Measurements from ENCODE around the gene KLHL28. TPM values are rescaled to one million over a fixed set of nuclear protein-coding genes. Genes with fewer than 3 reads are reported as not detected.
A peak's percentile ranks its signal among the peaks of the same experiment; 100 is the strongest.

The KLHL28 gene
- total RNA-seq, 6 experiments from 2014 or later = 3.4 to 7.8 (median 6.1) TPM

DNA sequence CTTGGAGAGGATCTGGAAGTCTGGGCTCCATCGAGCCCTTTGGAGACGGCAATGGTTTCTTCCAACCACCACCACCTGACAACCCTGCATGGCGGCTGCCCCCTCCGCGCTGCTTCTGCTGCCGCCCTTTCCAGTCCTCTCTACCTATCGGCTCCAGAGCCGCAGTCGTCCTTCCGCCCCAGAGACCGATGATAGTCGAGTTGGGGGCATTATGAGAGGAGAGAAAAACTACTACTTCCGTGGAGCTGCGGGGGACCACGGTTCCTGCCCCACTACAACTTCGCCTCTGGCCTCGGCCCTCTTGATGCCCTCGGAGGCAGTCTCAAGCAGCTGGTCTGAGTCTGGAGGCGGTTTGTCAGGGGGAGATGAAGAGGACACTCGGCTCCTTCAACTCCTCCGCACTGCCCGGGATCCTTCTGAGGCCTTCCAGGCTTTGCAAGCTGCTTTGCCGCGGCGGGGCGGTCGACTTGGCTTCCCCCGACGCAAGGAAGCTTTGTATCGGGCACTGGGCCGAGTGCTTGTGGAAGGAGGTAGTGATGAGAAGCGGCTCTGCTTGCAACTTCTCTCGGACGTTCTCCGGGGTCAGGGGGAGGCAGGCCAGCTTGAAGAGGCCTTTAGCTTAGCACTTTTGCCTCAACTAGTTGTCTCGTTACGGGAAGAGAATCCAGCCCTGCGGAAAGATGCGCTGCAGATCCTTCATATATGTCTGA lies 742 bp upstream of the KLHL28 start:
- peaks cover 0 to 44% (median 20%) of the 10 kb centered on the region in 4 donors for H3K4me1 ChIP-seq
- peak overlapping the region; percentile 65 to 77 (median 75) for H3K4me3 ChIP-seq
- WGBS (ENCODE audit: insufficient coverage, low coverage, low lambda C conversion rate, missing lambda C conversion rate) = 0% methylated on average over 20 of the region's 39 CpGs
- no peaks in the 10 kb centered on the region for H3K9me3 ChIP-seq
- intact Hi-C loops (cut with DNase I) = no loop called here
- H3K27ac ChIP-seq = peak overlapping the region; percentile 24 to 32 (median 26)
- peak; percentile 49 to 68 (median 57) for DNase-seq
- TF ChIP-seq POLR2A (IDR thresholded peaks at IDR 0.05) = no peak
- TF ChIP-seq, protein P1, sequence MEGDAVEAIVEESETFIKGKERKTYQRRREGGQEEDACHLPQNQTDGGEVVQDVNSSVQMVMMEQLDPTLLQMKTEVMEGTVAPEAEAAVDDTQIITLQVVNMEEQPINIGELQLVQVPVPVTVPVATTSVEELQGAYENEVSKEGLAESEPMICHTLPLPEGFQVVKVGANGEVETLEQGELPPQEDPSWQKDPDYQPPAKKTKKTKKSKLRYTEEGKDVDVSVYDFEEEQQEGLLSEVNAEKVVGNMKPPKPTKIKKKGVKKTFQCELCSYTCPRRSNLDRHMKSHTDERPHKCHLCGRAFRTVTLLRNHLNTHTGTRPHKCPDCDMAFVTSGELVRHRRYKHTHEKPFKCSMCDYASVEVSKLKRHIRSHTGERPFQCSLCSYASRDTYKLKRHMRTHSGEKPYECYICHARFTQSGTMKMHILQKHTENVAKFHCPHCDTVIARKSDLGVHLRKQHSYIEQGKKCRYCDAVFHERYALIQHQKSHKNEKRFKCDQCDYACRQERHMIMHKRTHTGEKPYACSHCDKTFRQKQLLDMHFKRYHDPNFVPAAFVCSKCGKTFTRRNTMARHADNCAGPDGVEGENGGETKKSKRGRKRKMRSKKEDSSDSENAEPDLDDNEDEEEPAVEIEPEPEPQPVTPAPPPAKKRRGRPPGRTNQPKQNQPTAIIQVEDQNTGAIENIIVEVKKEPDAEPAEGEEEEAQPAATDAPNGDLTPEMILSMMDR (IDR thresholded peaks at IDR 0.05) = no peak
- peak; percentile 51 to 66 (median 58) for ATAC-seq
- no peaks in the 10 kb centered on the region for H3K27me3 ChIP-seq
- H3K36me3 ChIP-seq = no peaks in the 10 kb centered on the region

DNA sequence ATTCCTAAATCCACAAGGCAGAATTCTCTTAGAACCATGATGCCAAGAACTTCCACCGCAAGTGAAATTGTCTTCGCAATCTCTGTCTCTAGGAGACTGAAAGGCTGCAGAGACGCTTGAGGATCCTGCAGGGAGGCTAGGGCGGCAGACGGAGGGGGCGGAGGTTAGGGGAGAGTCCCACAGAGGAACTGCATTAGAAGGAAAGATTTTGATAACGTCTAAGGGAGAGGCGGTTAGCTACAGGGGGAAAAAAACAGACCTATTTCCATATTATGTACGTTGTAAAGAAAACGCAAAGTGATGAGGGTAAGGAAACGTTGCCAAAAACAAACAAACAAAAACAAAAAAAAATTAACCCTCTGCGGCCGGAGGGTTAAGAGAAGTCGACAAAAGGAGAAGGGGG lies 595 bp downstream of the KLHL28 start:
- no peaks in the 10 kb centered on the region for H3K27me3 ChIP-seq
- no peaks in the 10 kb centered on the region for H3K36me3 ChIP-seq
- H3K9me3 ChIP-seq = no peaks in the 10 kb centered on the region
- intact Hi-C loops (cut with DNase I) = no loop called here
- peak overlapping the region; percentile 65 to 77 (median 75) for H3K4me3 ChIP-seq
- DNase-seq (peak; percentile 59 to 66 (median 61)), ATAC-seq (peak; percentile 42 to 50 (median 44))
- no peak for TF ChIP-seq POLR2A (IDR thresholded peaks at IDR 0.05)
- TF ChIP-seq, protein P1 (IDR thresholded peaks at IDR 0.05) = no peak
- H3K27ac ChIP-seq = peak overlapping the region; percentile 64 to 76 (median 75)
- peaks cover 0 to 40% (median 16%) of the 10 kb centered on the region in 4 donors for H3K4me1 ChIP-seq
- under 1% methylated on average over 14 of the region's 14 CpGs for WGBS (ENCODE audit: insufficient coverage, low coverage, low lambda C conversion rate, missing lambda C conversion rate)

DNA sequence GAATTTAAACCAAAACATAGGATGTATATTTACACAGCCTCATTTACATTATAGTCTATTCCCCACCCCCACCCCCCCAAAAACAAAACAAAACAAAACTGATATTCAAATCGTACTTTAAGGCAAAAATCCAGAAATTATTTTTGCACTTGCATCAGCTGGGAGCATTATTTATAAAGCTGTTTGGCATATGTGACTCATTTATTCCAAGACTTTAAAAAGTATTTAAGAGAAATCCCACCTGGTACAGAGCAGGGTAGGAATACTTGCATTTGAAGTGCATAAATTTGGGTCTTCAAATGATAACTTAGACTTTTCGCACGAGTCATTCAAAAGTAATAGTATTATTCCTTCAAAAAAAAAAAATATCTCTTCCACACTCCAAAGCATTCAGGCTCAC lies 1.1 kb downstream of the KLHL28 start:
- peak overlapping the region in 1 of 3 donors; percentile 76 for H3K27ac ChIP-seq
- no peak for ATAC-seq
- TF ChIP-seq, protein P1 (IDR thresholded peaks at IDR 0.05) = no peak
- no peak for TF ChIP-seq POLR2A (IDR thresholded peaks at IDR 0.05)
- H3K36me3 ChIP-seq = no peaks in the 10 kb centered on the region
- WGBS (ENCODE audit: insufficient coverage, low coverage, low lambda C conversion rate, missing lambda C conversion rate) = 1% methylated on average over 3 of the region's 3 CpGs
- no peaks in the 10 kb centered on the region for H3K27me3 ChIP-seq
- intact Hi-C loops (cut with DNase I) = no loop called here
- peak overlapping the region; percentile 65 to 77 (median 75) for H3K4me3 ChIP-seq
- DNase-seq = no peak
- H3K4me1 ChIP-seq = peaks cover 0 to 37% (median 16%) of the 10 kb centered on the region in 4 donors
- no peaks in the 10 kb centered on the region for H3K9me3 ChIP-seq

DNA sequence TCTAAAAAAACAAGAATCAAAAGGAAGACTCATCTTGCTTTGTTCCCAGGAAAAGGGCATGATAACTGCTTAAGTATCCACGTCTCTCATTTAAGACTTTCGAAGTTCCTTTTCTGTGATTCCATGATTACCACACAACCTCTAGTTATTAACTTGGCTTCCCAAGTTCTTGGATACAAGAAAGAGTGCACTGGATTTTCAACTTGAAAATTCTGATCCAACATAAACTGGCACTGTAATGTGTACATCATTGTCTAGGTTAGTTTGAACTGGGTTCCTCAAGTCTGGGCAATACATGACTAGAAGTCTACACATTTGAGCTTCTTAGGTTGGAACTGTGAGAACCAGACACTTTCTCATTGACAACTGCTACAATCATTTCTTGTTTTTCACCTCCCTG lies 1.6 kb downstream of the KLHL28 start:
- Histone ChIP-seq H3K9me3 (no peaks in the 10 kb centered on the region), H3K4me3 (no peak overlapping the region), H3K36me3 (no peaks in the 10 kb centered on the region), H3K27me3 (no peaks in the 10 kb centered on the region), H3K27ac (no peak overlapping the region), H3K4me1 (peaks cover 0 to 32% (median 16%) of the 10 kb centered on the region in 4 donors)
- WGBS (ENCODE audit: insufficient coverage, low coverage, low lambda C conversion rate, missing lambda C conversion rate) = 46% methylated on average over 2 of the region's 2 CpGs
- ATAC-seq (no peak), DNase-seq (no peak)
- intact Hi-C loops (cut with DNase I) = no loop called here
- no peak for TF ChIP-seq POLR2A (IDR thresholded peaks at IDR 0.05)
- TF ChIP-seq, protein P1 (IDR thresholded peaks at IDR 0.05) = no peak

Measured in right lobe of liver (tissue), 6 donors.